Peyer's patch (tissue), 4 donors: ENCODE results near the gene CDC25A. TPM values are rescaled to one million over a fixed set of nuclear protein-coding genes. Genes with fewer than 3 reads are reported as not detected.

Experiments used
- DNase-seq, 3 donors: peaks; one replicate each; pipeline ENCODE4 v3.0.0-alpha.2; 2017 to 2019
- H3K27ac ChIP-seq, 4 donors: fragments of 200-600 bp; sonication (generic); one replicate each; pipeline ENCODE4 v1.5.1; 2016 to 2019
- H3K27me3 ChIP-seq, 2 donors: fragments of 200-600 bp; sonication (generic); one replicate each; pipeline ENCODE4 v1.5.1; 2019
- H3K36me3 ChIP-seq, 3 donors: fragments of 200-600 bp; sonication (generic); one replicate each; pipeline ENCODE4 v1.5.1; 2016 to 2019
- H3K4me1 ChIP-seq, 4 donors: fragments of 200-600 bp; sonication (generic); one replicate each; pipeline ENCODE4 v1.5.1; 2016 to 2019
- H3K4me3 ChIP-seq, 4 donors: fragments of 200-600 bp; sonication (generic); 1 replicate in 3 of 4; 2 replicates in 1 of 4; pipeline ENCODE4 v1.5.1; 2016 to 2019; ENCODE audit warnings: mild to moderate bottlenecking in 1 of 4
- H3K9me3 ChIP-seq, 4 donors: fragments of 200-600 bp; sonication (generic); one replicate each; pipeline ENCODE4 v1.5.1; 2016 to 2019; ENCODE audit warnings: mild to moderate bottlenecking in 1 of 4
- POLR2A ChIP-seq, 2 donors: fragments of 450-650 bp; IDR thresholded peaks; one replicate each; pipeline ENCODE4 v1.5.1; 2017; ENCODE audit warnings: antibody characterized with exemption in 2 of 2, mild to moderate bottlenecking in 2 of 2, moderate library complexity in 2 of 2
- small RNA-seq, 2 donors: library from RNA; depleted of rRNA; stranded (forward); fragments of <200 nt; gene quantifications; one replicate each; pipeline ENCODE3, GENCODE V24; 2016
- total RNA-seq, 4 donors: library from RNA; depleted of rRNA; stranded (reverse); fragments of >200 nt; gene quantifications; one replicate each; pipeline ENCODE4 v1.1.0, GENCODE V29; 2016
- TF ChIP-seq, protein P1 (sequence below), 6 experiments: fragments of 450-650 bp in 4 of 6; fragments of 200-600 bp in 2 of 6; sonication (generic) in 1 of 6; IDR thresholded peaks; one replicate each; pipeline ENCODE4 v1.5.1; 2017 to 2019; ENCODE audit warnings: antibody characterized with exemption in 6 of 6, mild to moderate bottlenecking in 3 of 6, moderate library complexity in 1 of 6

The CDC25A gene
- total RNA-seq, 4 donors from 2014 or later: 3.3 to 10.4 (median 6.3) TPM

DNA sequence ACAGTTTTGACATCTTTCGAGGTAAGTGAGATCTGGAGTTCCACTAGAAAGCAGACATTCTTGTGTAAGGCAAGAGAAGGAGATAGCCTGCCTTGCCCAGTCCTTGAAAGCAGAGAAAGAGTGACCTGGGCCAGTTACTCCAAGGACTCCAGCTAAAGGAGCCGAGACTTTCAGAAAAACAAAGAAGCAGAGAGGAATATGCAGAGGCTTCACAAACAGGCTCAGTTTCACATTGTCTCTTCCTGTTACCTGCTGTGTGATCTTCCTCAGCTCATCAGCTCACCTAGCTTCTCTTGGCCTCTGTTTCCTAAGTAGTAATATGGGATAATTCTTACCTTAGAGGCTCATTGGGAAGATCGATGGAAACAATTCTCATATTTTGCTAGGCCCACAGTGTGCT, 81.0 kb downstream of the CDC25A start:
- Histone ChIP-seq H3K36me3 (no peaks in the 10 kb centered on the region), H3K4me1 (no peaks in the 10 kb centered on the region), H3K27ac (no peak overlapping the region), H3K9me3 (no peaks in the 10 kb centered on the region), H3K4me3 (no peak overlapping the region), H3K27me3 (no peaks in the 10 kb centered on the region)
- TF ChIP-seq POLR2A (IDR thresholded peaks at IDR 0.05): no peak
- TF ChIP-seq, protein P1, sequence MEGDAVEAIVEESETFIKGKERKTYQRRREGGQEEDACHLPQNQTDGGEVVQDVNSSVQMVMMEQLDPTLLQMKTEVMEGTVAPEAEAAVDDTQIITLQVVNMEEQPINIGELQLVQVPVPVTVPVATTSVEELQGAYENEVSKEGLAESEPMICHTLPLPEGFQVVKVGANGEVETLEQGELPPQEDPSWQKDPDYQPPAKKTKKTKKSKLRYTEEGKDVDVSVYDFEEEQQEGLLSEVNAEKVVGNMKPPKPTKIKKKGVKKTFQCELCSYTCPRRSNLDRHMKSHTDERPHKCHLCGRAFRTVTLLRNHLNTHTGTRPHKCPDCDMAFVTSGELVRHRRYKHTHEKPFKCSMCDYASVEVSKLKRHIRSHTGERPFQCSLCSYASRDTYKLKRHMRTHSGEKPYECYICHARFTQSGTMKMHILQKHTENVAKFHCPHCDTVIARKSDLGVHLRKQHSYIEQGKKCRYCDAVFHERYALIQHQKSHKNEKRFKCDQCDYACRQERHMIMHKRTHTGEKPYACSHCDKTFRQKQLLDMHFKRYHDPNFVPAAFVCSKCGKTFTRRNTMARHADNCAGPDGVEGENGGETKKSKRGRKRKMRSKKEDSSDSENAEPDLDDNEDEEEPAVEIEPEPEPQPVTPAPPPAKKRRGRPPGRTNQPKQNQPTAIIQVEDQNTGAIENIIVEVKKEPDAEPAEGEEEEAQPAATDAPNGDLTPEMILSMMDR (IDR thresholded peaks at IDR 0.05): no peak
- no peak for DNase-seq

Small RNA genes within 50 kb of the gene (small RNA-seq; reads per million reads assigned to genes)
- gene MIR4443: 0.19 to 1.2 reads per million in 2 donors
- 0 reads per million in 2 donors for gene NDUFB1P1
- 0 reads per million in 2 donors for gene RNU7-128P
- 0 reads per million in 2 donors for gene SNRPFP4

Other genes with a start within 250 kb of the CDC25A start
- 100 to 1,000 TPM in 1 of 4 donors, 10 to 100 TPM in 3; 55.0 to 171 (median 89.3) TPM for gene MAP4, start 172.0 kb downstream of the CDC25A start, total RNA-seq
- not detected for gene CAMP, start 35.1 kb upstream of the CDC25A start, total RNA-seq
- gene ZNF589, start 52.7 kb upstream of the CDC25A start, total RNA-seq: 10 to 100 TPM in 3 of 4 donors, 1 to 10 TPM in 1; 5.6 to 91.6 (median 14.6) TPM
- gene NME6, start 113.0 kb upstream of the CDC25A start, total RNA-seq: 10 to 100 TPM; 24.0 to 49.6 (median 39.2) TPM
- gene SPINK8, start 145.2 kb upstream of the CDC25A start, total RNA-seq: not detected
- gene FBXW12, start 183.8 kb upstream of the CDC25A start, total RNA-seq: not detected
- 100 to 1,000 TPM; 150 to 455 (median 312) TPM for gene PLXNB1, start 241.7 kb upstream of the CDC25A start, total RNA-seq